GM18511 (cell line): ENCODE results near the gene DLD.

Experiments
- ATAC-seq: cut with Tn5 transposase; IDR thresholded peaks from one replicate; pipeline ENCODE4 v1.9.1; 2021; ENCODE audit warnings: mild to moderate bottlenecking, moderate library complexity; ENCODE audit not compliant: unreplicated experiment

DLD gene

GRCh38 chr7:107968449-107968848 is 77.5 kb downstream of the DLD start:
- ATAC-seq, result no peak

- no peak for ATAC-seq
Measured at GRCh38 chr7:107969856-107970255, 78.9 kb downstream of the DLD start.
